Endothelial cell (in vitro differentiated cells): ENCODE data around the gene CYB561. TPM values are rescaled to one million over a fixed set of nuclear protein-coding genes. Genes with fewer than 3 reads are reported as not detected.

ENCODE experiments used
- DNase-seq: peaks from one replicate; pipeline ENCODE4 v3.0.0; 2021; ENCODE audit warnings: low spot score
- H3K27ac Mint-ChIP-seq: one replicate; pipeline ENCODE4 v1.8.0; 2021; ENCODE audit warnings: mixed read lengths, inconsistent platforms; ENCODE audit not compliant: unreplicated experiment
- H3K27me3 Mint-ChIP-seq: one replicate; pipeline ENCODE4 v1.8.0; 2021; ENCODE audit warnings: mild to moderate bottlenecking, moderate library complexity, mixed read lengths, inconsistent platforms; ENCODE audit not compliant: unreplicated experiment
- H3K36me3 Mint-ChIP-seq: one replicate; pipeline ENCODE4 v1.8.0; 2021; ENCODE audit warnings: mild to moderate bottlenecking, low read depth, mixed read lengths, inconsistent platforms; ENCODE audit not compliant: unreplicated experiment
- H3K4me1 Mint-ChIP-seq: one replicate; pipeline ENCODE4 v1.8.0; 2021; ENCODE audit warnings: mild to moderate bottlenecking, mixed read lengths, inconsistent platforms; ENCODE audit not compliant: unreplicated experiment
- H3K4me3 Mint-ChIP-seq: one replicate; pipeline ENCODE4 v1.8.0; 2021; ENCODE audit warnings: mild to moderate bottlenecking, mixed read lengths, inconsistent platforms; ENCODE audit not compliant: unreplicated experiment
- H3K9me3 Mint-ChIP-seq: one replicate; pipeline ENCODE4 v1.8.0; 2021; ENCODE audit warnings: mixed read lengths, inconsistent platforms; ENCODE audit not compliant: unreplicated experiment
- total RNA-seq: library from RNA; stranded (reverse); fragmentation: NEBNext Ultra II Directional; extraction: Animal tissue kit (Norgen Biotek cat#: 25700); gene quantifications from one replicate; pipeline ENCODE4 v1.2.1, GENCODE V29; 2021; ENCODE audit not compliant: unreplicated experiment
- TF ChIP-seq, protein P1 (sequence below): fragments of 200-600 bp; sonication (generic); IDR thresholded peaks from one replicate; pipeline ENCODE4 v1.5.0; 2021; ENCODE audit warnings: antibody characterized with exemption; ENCODE audit not compliant: unreplicated experiment

Gene CYB561
- total RNA-seq, 1 donor from 2014 or later: 57.3 TPM

GRCh38 chr17:63445065-63445464 lies 1.0 kb downstream of the CYB561 start:
- peak overlapping the region; percentile 87 for H3K4me3 Mint-ChIP-seq
- peaks cover 2% of the 10 kb centered on the region for H3K36me3 Mint-ChIP-seq
- H3K9me3 Mint-ChIP-seq: no peaks in the 10 kb centered on the region
- H3K4me1 Mint-ChIP-seq: peaks cover 52% of the 10 kb centered on the region
- TF ChIP-seq, protein P1, sequence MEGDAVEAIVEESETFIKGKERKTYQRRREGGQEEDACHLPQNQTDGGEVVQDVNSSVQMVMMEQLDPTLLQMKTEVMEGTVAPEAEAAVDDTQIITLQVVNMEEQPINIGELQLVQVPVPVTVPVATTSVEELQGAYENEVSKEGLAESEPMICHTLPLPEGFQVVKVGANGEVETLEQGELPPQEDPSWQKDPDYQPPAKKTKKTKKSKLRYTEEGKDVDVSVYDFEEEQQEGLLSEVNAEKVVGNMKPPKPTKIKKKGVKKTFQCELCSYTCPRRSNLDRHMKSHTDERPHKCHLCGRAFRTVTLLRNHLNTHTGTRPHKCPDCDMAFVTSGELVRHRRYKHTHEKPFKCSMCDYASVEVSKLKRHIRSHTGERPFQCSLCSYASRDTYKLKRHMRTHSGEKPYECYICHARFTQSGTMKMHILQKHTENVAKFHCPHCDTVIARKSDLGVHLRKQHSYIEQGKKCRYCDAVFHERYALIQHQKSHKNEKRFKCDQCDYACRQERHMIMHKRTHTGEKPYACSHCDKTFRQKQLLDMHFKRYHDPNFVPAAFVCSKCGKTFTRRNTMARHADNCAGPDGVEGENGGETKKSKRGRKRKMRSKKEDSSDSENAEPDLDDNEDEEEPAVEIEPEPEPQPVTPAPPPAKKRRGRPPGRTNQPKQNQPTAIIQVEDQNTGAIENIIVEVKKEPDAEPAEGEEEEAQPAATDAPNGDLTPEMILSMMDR: no peak
- peaks cover 27% of the 10 kb centered on the region for H3K27me3 Mint-ChIP-seq
- peak overlapping the region; percentile 40 for H3K27ac Mint-ChIP-seq
- no peak for DNase-seq

DNA sequence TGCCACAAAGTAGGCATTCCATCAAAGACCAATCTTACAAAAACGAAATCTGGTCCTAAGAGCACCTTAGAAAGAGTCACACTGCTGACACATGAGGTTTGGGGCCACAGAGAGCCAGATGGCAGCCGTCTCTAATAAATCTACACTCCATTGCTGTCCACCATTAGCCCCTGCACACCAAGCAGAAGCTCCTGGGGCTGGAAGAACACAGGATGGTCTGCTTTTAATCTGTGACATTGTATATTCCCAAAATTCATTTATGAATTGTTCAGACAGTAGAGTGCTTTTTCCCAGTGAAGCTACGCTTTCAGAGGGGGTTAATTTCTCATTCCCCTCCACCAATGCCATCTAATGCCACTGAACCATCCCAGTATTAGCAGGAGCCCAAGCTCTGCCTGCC lies 1.6 kb downstream of the CYB561 start:
- TF ChIP-seq, protein P1: no peak
- Mint-ChIP-seq H3K27me3 (peaks cover 29% of the 10 kb centered on the region), H3K27ac (no peak overlapping the region), H3K4me1 (peaks cover 54% of the 10 kb centered on the region), H3K36me3 (no peaks in the 10 kb centered on the region), H3K9me3 (no peaks in the 10 kb centered on the region), H3K4me3 (peak overlapping the region; percentile 87)
- no peak for DNase-seq

GRCh38 chr17:63443053-63443452 lies 3.1 kb downstream of the CYB561 start:
- peaks cover 52% of the 10 kb centered on the region for H3K4me1 Mint-ChIP-seq
- no peak for DNase-seq

DNA sequence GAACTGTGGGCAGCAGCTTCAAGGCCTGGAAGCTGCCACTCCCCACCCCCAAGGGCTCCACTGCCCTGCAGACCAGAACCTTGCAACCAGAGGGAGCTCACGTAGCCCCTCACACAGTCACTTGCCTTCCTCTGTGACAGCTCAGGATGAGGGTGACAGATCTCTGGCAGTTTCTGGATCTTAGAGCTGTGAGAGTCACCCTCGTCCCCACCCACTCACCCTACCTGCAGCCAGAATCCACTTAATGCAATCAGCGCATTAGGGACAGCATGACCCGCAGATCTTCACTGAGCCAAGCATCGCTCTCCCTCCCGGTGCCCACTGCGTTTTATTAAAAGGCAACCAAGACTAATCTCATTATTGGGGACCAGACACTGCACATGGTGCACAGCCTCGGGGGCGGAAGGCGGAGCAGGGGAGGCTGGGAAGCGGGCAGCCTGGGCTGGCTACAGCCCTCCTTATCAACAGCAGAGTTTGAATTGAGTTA lies 3.5 kb downstream of the CYB561 start:
- peaks cover 26% of the 10 kb centered on the region for H3K27me3 Mint-ChIP-seq
- no peaks in the 10 kb centered on the region for H3K36me3 Mint-ChIP-seq
- H3K27ac Mint-ChIP-seq: no peak overlapping the region
- H3K4me3 Mint-ChIP-seq: no peak overlapping the region
- TF ChIP-seq, protein P1: no peak
- DNase-seq: no peak
- no peaks in the 10 kb centered on the region for H3K9me3 Mint-ChIP-seq
- peaks cover 48% of the 10 kb centered on the region for H3K4me1 Mint-ChIP-seq

More at GRCh38 chr17:63443053-63443452, 3.1 kb downstream of the CYB561 start:
- Mint-ChIP-seq H3K36me3 (no peaks in the 10 kb centered on the region), H3K27ac (no peak overlapping the region), H3K9me3 (no peaks in the 10 kb centered on the region), H3K27me3 (peaks cover 28% of the 10 kb centered on the region), H3K4me3 (no peak overlapping the region)
- TF ChIP-seq, protein P1: no peak

GRCh38 chr17:63442074-63442473 lies 4.0 kb downstream of the CYB561 start:
- no peaks in the 10 kb centered on the region for H3K9me3 Mint-ChIP-seq
- no peak overlapping the region for H3K4me3 Mint-ChIP-seq
- H3K36me3 Mint-ChIP-seq: no peaks in the 10 kb centered on the region
- no peak for DNase-seq
- TF ChIP-seq, protein P1: no peak
- peaks cover 45% of the 10 kb centered on the region for H3K4me1 Mint-ChIP-seq
- H3K27ac Mint-ChIP-seq: no peak overlapping the region
- peaks cover 28% of the 10 kb centered on the region for H3K27me3 Mint-ChIP-seq
